Esophagus muscularis mucosa (tissue), 4 donors: Measurements from ENCODE around the gene COL4A6.

Source experiments
- EP300 ChIP-seq: sonication (generic); formaldehyde crosslinking; IDR thresholded peaks from one replicate; pipeline ENCODE4 v1.6.1; 2017; ENCODE audit warnings: antibody characterized with exemption
- POLR2A ChIP-seq: fragments of 450-650 bp; IDR thresholded peaks from one replicate; pipeline ENCODE4 v1.6.1; 2017; ENCODE audit warnings: antibody characterized with exemption, moderate library complexity, mild to moderate bottlenecking, low read depth
- POLR2AphosphoS5 ChIP-seq, 2 donors: sonication (generic); formaldehyde crosslinking; IDR thresholded peaks; one replicate each; pipeline ENCODE4 v1.6.1; 2017; ENCODE audit warnings: antibody characterized with exemption in 2 of 2
- TF ChIP-seq, protein P1 (sequence below), 3 experiments: fragments of 200-600 bp in 2 of 3; fragments of 450-650 bp in 1 of 3; sonication (generic) in 2 of 3; IDR thresholded peaks; one replicate each; pipeline ENCODE4 v1.5.1; 2017 to 2019; ENCODE audit warnings: antibody characterized with exemption in 3 of 3, mild to moderate bottlenecking in 2 of 3, moderate library complexity in 1 of 3

DNA sequence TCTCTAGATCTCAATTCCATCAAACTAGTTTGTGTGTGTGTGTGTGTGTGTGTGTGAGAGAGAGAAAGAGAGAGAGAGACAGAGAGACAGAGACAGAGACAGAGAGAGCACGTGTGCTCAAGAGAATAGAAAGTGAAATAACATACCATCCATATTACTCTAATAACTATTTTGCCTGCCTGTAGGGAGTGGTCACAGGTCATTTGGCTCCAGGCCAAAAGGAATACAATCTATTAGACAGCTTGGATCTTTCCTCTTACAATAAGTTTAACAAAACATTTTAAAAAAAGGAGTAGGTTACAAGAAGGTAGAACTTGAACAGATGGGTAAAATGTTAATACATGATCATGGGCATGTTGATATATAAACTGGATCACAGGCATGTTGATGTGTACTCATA is 76.2 kb downstream of the COL4A6 start:
- TF ChIP-seq, protein P1, sequence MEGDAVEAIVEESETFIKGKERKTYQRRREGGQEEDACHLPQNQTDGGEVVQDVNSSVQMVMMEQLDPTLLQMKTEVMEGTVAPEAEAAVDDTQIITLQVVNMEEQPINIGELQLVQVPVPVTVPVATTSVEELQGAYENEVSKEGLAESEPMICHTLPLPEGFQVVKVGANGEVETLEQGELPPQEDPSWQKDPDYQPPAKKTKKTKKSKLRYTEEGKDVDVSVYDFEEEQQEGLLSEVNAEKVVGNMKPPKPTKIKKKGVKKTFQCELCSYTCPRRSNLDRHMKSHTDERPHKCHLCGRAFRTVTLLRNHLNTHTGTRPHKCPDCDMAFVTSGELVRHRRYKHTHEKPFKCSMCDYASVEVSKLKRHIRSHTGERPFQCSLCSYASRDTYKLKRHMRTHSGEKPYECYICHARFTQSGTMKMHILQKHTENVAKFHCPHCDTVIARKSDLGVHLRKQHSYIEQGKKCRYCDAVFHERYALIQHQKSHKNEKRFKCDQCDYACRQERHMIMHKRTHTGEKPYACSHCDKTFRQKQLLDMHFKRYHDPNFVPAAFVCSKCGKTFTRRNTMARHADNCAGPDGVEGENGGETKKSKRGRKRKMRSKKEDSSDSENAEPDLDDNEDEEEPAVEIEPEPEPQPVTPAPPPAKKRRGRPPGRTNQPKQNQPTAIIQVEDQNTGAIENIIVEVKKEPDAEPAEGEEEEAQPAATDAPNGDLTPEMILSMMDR (IDR thresholded peaks at IDR 0.05) = no peak
- no peak for TF ChIP-seq POLR2A
- TF ChIP-seq POLR2AphosphoS5 (IDR thresholded peaks at IDR 0.05) = no peak
- TF ChIP-seq EP300 = no peak
